Neural progenitor cell (in vitro differentiated cells): Measurements from ENCODE around the gene EXT2. TPM values are rescaled to one million over a fixed set of nuclear protein-coding genes. Genes with fewer than 3 reads are reported as not detected.

ENCODE experiments used
- DNase-seq: peaks from one replicate; pipeline ENCODE4 v3.0.0-alpha.2; 2016; ENCODE audit warnings: low spot score
- H2AFZ ChIP-seq: fragments of 200-600 bp; sonication (generic); replicated peaks from 2 replicates; pipeline ENCODE4 v1.6.1; 2016; ENCODE audit warnings: antibody characterized with exemption
- H3F3A ChIP-seq: fragments of 200-600 bp; sonication (generic); 2 replicates; pipeline ENCODE4 v1.6.1; 2016; ENCODE audit warnings: antibody characterized with exemption, low read depth
- H3K27ac ChIP-seq: fragments of 200-600 bp; sonication (generic); 2 replicates; pipeline ENCODE4 v1.5.1; 2016; ENCODE audit warnings: mild to moderate bottlenecking
- H3K27me3 ChIP-seq: fragments of 200-600 bp; sonication (generic); 2 replicates; pipeline ENCODE4 v1.6.1; 2016; ENCODE audit warnings: mild to moderate bottlenecking, moderate library complexity
- H3K36me3 ChIP-seq: fragments of 200-600 bp; sonication (generic); 2 replicates; pipeline ENCODE4 v1.5.1; 2016
- H3K4me1 ChIP-seq: fragments of 200-600 bp; sonication (generic); 2 replicates; pipeline ENCODE4 v1.6.1; 2016; ENCODE audit warnings: mixed run types
- H3K4me2 ChIP-seq: fragments of 200-600 bp; sonication (generic); 2 replicates; pipeline ENCODE4 v1.6.1; 2016
- H3K4me3 ChIP-seq: fragments of 200-600 bp; sonication (generic); 2 replicates; pipeline ENCODE4 v1.5.1; 2016
- H3K79me2 ChIP-seq: fragments of 200-600 bp; sonication (generic); 2 replicates; pipeline ENCODE4 v1.6.1; 2016; ENCODE audit warnings: low read depth
- H3K9ac ChIP-seq: fragments of 200-600 bp; sonication (generic); 2 replicates; pipeline ENCODE4 v1.6.1; 2016
- H3K9me3 ChIP-seq: fragments of 200-600 bp; sonication (generic); 2 replicates; pipeline ENCODE4 v1.5.1; 2016; ENCODE audit warnings: low read depth
- H4K20me1 ChIP-seq: fragments of 200-600 bp; sonication (generic); 2 replicates; pipeline ENCODE4 v1.6.1; 2016; ENCODE audit warnings: low read depth
- H3K27ac Mint-ChIP-seq: 3 replicates; pipeline ENCODE4 v1.8.0; 2021; ENCODE audit warnings: mixed read lengths
- H3K27me3 Mint-ChIP-seq: 2 replicates; pipeline ENCODE4 v1.8.0; 2022; ENCODE audit warnings: low read depth, mild to moderate bottlenecking, inconsistent platforms, moderate library complexity, mixed read lengths; ENCODE audit not compliant: insufficient read depth
- H3K36me3 Mint-ChIP-seq: 3 replicates; pipeline ENCODE4 v1.8.0; 2021; ENCODE audit warnings: mixed read lengths
- H3K4me1 Mint-ChIP-seq: 3 replicates; pipeline ENCODE4 v1.8.0; 2021; ENCODE audit warnings: mixed read lengths
- H3K4me3 Mint-ChIP-seq: 3 replicates; pipeline ENCODE4 v1.8.0; 2021; ENCODE audit warnings: mild to moderate bottlenecking, moderate library complexity, mixed read lengths
- H3K9me3 Mint-ChIP-seq: 3 replicates; pipeline ENCODE4 v1.8.0; 2020; ENCODE audit warnings: mixed read lengths
- CTCF ChIP-seq: fragments of 200-600 bp; sonication (generic); IDR thresholded peaks from 2 replicates; pipeline ENCODE4 v1.5.1; 2017; ENCODE audit warnings: antibody characterized with exemption, mild to moderate bottlenecking
- EZH2 ChIP-seq: fragments of 200-600 bp; sonication (generic); IDR thresholded peaks from 2 replicates; pipeline ENCODE4 v1.6.1; 2017; ENCODE audit warnings: antibody characterized with exemption, mild to moderate bottlenecking, moderate library complexity
- EZH2phosphoT487 ChIP-seq: fragments of 200-600 bp; sonication (generic); IDR thresholded peaks from 2 replicates; pipeline ENCODE4 v1.6.1; 2017; ENCODE audit warnings: antibody characterized with exemption
- total RNA-seq: library from RNA; depleted of rRNA; stranded (reverse); fragments of >200 nt; gene quantifications from 2 replicates; pipeline ENCODE4 v1.2.3, GENCODE V29; 2015; ENCODE audit warnings: low replicate concordance

EXT2 gene
- total RNA-seq, 1 donor from 2014 or later = 70.4 TPM

DNA sequence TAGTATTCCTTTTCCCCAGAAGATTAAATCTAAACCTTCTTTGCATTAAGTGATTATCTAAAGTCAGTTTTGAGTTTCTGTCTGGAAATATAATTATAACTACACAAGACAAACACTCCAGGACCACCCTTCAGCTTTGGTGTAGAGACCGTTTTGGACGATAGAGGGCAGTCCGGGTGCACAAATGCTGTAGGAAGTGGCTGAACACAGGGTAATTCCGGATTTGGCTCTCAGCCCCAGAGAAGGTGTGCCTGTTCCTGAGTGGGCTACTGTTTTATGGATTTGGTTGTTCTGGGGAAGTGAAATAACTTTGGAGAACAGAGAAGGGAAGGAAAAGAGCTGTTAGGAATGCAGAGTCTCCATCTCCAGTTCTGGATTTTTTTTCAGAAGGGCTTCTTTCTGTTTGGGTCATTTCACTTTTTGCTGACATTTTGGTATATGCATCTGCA lies 14.8 kb downstream of the EXT2 start:
- Histone ChIP-seq H3K4me3 (no peak overlapping the region), H3K9ac (no peak overlapping the region), H3K4me1 (peaks cover 10% of the 10 kb centered on the region), H3K36me3 (peaks cover 10% of the 10 kb centered on the region), H2AFZ (no peak overlapping the region), H3K4me2 (no peak overlapping the region), H4K20me1 (peaks cover 28% of the 10 kb centered on the region), H3K27me3 (no peaks in the 10 kb centered on the region), H3K9me3 (no peaks in the 10 kb centered on the region), H3F3A (peaks cover 4% of the 10 kb centered on the region), H3K79me2 (no peaks in the 10 kb centered on the region), H3K27ac (no peak overlapping the region)
- H3K36me3 Mint-ChIP-seq = peaks cover 28% of the 10 kb centered on the region
- peaks cover 2% of the 10 kb centered on the region for H3K27me3 Mint-ChIP-seq
- H3K9me3 Mint-ChIP-seq = no peaks in the 10 kb centered on the region
- peaks cover 12% of the 10 kb centered on the region for H3K4me1 Mint-ChIP-seq
- no peak overlapping the region for H3K4me3 Mint-ChIP-seq
- peak; percentile 89 for TF ChIP-seq CTCF
- TF ChIP-seq EZH2 = no peak
- DNase-seq = peak; percentile 64
- H3K27ac Mint-ChIP-seq = no peak overlapping the region

- Mint-ChIP-seq H3K36me3 (peaks cover 39% of the 10 kb centered on the region), H3K27me3 (peaks cover 2% of the 10 kb centered on the region), H3K9me3 (no peaks in the 10 kb centered on the region), H3K4me3 (no peak overlapping the region), H3K4me1 (peaks cover 12% of the 10 kb centered on the region), H3K27ac (no peak overlapping the region)
- no peak overlapping the region for H2AFZ ChIP-seq
- no peak for DNase-seq
- peaks cover 4% of the 10 kb centered on the region for H3F3A ChIP-seq
- peaks cover 28% of the 10 kb centered on the region for H4K20me1 ChIP-seq
- peaks cover 10% of the 10 kb centered on the region for H3K4me1 ChIP-seq
- H3K27ac ChIP-seq = no peak overlapping the region
- H3K79me2 ChIP-seq = no peaks in the 10 kb centered on the region
- no peak overlapping the region for H3K4me3 ChIP-seq
- H3K9me3 ChIP-seq = no peaks in the 10 kb centered on the region
- no peaks in the 10 kb centered on the region for H3K27me3 ChIP-seq
- H3K36me3 ChIP-seq = peaks cover 10% of the 10 kb centered on the region
- H3K4me2 ChIP-seq = no peak overlapping the region
- H3K9ac ChIP-seq = no peak overlapping the region
- TF ChIP-seq EZH2 (no peak), EZH2phosphoT487 (no peak), CTCF (no peak)
Observed at GRCh38 chr11:44112091-44112821, 16.8 kb downstream of the EXT2 start.

GRCh38 chr11:44113018-44113417 lies 17.5 kb downstream of the EXT2 start:
- no peak overlapping the region for H2AFZ ChIP-seq
- H3K27me3 ChIP-seq = no peaks in the 10 kb centered on the region
- Mint-ChIP-seq H3K27ac (no peak overlapping the region), H3K9me3 (no peaks in the 10 kb centered on the region), H3K4me3 (no peak overlapping the region), H3K27me3 (peaks cover 2% of the 10 kb centered on the region), H3K4me1 (peaks cover 12% of the 10 kb centered on the region), H3K36me3 (peaks cover 33% of the 10 kb centered on the region)
- H3K4me1 ChIP-seq = peaks cover 10% of the 10 kb centered on the region
- H3K36me3 ChIP-seq = peaks cover 14% of the 10 kb centered on the region
- H3K9me3 ChIP-seq = no peaks in the 10 kb centered on the region
- DNase-seq = no peak
- no peak overlapping the region for H3K4me3 ChIP-seq
- TF ChIP-seq CTCF (no peak), EZH2 (no peak), EZH2phosphoT487 (no peak)
- no peak overlapping the region for H3K27ac ChIP-seq
- H3K79me2 ChIP-seq = no peaks in the 10 kb centered on the region
- no peak overlapping the region for H3K4me2 ChIP-seq
- H4K20me1 ChIP-seq = peaks cover 31% of the 10 kb centered on the region
- H3F3A ChIP-seq = peaks cover 4% of the 10 kb centered on the region
- H3K9ac ChIP-seq = no peak overlapping the region
